ENCODE results near the gene MED12L.

The MED12L gene

DNA sequence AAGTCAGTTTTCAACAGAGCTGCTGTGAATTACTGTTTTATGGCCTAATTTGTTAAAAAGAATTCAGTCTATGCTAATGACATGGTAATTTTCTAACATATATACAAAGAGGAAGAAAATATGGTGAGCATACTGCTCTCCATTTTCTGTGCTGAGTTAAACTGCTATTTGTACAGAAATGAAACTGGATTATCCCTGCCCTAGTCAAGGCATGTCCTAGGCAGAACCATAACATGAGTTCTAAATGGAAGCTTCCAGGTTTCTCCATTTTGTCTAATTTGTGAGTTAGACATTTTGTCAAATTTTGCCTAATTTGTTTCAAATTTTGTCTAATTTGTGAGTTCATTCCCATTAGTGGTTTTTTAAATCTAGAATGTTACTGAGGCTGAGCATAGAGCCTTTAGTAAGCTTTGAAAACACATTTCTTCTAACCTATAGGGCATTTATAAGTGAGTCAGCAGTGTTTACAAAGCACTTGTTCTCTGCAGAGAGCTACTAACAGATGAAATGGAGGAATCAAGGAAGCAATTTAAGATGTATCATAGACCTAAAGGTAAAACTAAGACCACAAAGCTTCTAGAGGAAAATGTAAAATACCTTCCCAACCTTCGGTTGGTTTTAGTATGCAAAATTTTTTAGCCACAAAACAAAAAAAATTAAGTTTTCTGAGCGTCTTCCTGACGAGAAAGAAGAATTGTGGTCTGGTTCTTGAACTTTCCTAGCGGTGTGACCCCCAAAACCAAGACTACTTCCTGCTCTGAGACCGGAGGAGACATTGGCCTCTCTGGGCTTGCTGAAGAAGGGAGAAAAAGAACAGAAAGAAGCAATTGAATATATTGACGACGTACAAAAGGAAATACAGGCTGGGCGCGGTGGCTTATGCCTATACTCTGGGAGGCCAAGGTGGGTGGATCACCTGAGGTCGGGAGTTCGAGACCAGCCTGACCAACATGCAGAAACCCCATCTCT, 183.1 kb downstream of the MED12L start:
- H3K27me3 ChIP-seq (ENCODE audit: insufficient read depth, low read depth), result no peaks in the 10 kb centered on the region
- H2AFZ ChIP-seq (ENCODE audit: low read depth), result no peak overlapping the region
- TF ChIP-seq CTCF (conservative IDR thresholded peaks at IDR 0.05; ENCODE audit: low read depth, low read length), result no peak
- H3K4me2 ChIP-seq, result no peak overlapping the region
- H3K79me2 ChIP-seq (ENCODE audit: insufficient read depth, low read depth), result no peaks in the 10 kb centered on the region
- H3K36me3 ChIP-seq (ENCODE audit: insufficient read depth), result no peaks in the 10 kb centered on the region
- no peak overlapping the region for H3K4me3 ChIP-seq (IDR thresholded peaks at IDR 0.05; ENCODE audit: insufficient read depth, low read depth, low read length)
- no peaks in the 10 kb centered on the region for H4K20me1 ChIP-seq (ENCODE audit: insufficient read depth)
- no peak overlapping the region for H3K27ac ChIP-seq
- no peaks in the 10 kb centered on the region for H3K4me1 ChIP-seq (ENCODE audit: low read depth, poor library complexity, severe bottlenecking)
- H3K9ac ChIP-seq, result no peak overlapping the region

DNA sequence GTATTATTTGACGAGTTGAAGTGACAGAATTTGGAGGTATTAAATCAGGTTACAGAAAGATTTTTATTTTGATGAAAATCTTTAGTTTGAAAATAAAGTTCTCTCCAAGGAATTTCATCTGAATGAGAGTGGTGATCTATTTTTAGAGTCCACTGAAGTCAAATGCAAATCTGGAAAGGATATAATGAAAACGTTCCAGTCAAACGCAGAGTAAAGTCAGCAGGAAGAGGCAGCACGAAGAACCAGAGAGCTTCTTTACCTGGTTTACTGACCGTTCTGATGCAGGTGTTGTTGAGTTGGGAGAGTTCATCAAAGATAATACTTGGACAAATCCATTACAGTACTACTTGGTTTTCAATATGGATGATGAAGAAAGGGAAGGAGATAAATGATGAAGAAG, 184.2 kb downstream of the MED12L start:
- no peaks in the 10 kb centered on the region for H3K36me3 ChIP-seq (ENCODE audit: insufficient read depth)
- no peaks in the 10 kb centered on the region for H3K4me1 ChIP-seq (ENCODE audit: low read depth, poor library complexity, severe bottlenecking)
- no peak overlapping the region for H3K9ac ChIP-seq
- no peak for TF ChIP-seq CTCF (conservative IDR thresholded peaks at IDR 0.05; ENCODE audit: low read depth, low read length)
- no peak overlapping the region for H3K4me2 ChIP-seq
- no peaks in the 10 kb centered on the region for H3K79me2 ChIP-seq (ENCODE audit: insufficient read depth, low read depth)
- H2AFZ ChIP-seq (ENCODE audit: low read depth), result no peak overlapping the region
- H4K20me1 ChIP-seq (ENCODE audit: insufficient read depth), result no peaks in the 10 kb centered on the region
- H3K27me3 ChIP-seq (ENCODE audit: insufficient read depth, low read depth), result no peaks in the 10 kb centered on the region
- H3K27ac ChIP-seq, result no peak overlapping the region
- H3K4me3 ChIP-seq (IDR thresholded peaks at IDR 0.05; ENCODE audit: insufficient read depth, low read depth, low read length), result no peak overlapping the region

DNA sequence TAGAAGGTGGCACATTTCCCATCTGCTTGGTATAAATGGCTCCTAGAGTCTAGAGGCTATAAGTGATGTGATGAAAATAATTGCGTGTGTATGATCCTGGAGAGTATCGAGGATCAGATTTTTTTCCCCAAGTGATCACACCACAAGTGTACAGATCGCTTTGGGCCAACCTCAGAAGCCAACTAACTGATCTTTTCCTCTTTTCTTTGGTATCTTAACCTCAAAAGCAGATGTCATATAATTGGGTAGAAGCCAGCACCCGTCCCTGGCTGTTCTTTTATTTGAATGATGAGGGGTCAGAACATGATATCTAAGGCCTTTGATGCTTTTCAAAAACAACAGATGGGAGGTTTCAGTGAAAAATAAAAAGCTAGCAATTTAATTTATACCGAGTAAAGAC, 189.6 kb downstream of the MED12L start:
- Histone ChIP-seq H3K27ac (no peak overlapping the region), H2AFZ (ENCODE audit: low read depth) (no peak overlapping the region), H3K79me2 (ENCODE audit: insufficient read depth, low read depth) (no peaks in the 10 kb centered on the region), H3K9ac (no peak overlapping the region), H4K20me1 (ENCODE audit: insufficient read depth) (no peaks in the 10 kb centered on the region), H3K4me1 (ENCODE audit: low read depth, poor library complexity, severe bottlenecking) (no peaks in the 10 kb centered on the region), H3K4me3 (IDR thresholded peaks at IDR 0.05; ENCODE audit: insufficient read depth, low read depth, low read length) (no peak overlapping the region), H3K36me3 (ENCODE audit: insufficient read depth) (no peaks in the 10 kb centered on the region), H3K4me2 (no peak overlapping the region), H3K27me3 (ENCODE audit: insufficient read depth, low read depth) (no peaks in the 10 kb centered on the region)
- no peak for TF ChIP-seq CTCF (conservative IDR thresholded peaks at IDR 0.05; ENCODE audit: low read depth, low read length)

DNA sequence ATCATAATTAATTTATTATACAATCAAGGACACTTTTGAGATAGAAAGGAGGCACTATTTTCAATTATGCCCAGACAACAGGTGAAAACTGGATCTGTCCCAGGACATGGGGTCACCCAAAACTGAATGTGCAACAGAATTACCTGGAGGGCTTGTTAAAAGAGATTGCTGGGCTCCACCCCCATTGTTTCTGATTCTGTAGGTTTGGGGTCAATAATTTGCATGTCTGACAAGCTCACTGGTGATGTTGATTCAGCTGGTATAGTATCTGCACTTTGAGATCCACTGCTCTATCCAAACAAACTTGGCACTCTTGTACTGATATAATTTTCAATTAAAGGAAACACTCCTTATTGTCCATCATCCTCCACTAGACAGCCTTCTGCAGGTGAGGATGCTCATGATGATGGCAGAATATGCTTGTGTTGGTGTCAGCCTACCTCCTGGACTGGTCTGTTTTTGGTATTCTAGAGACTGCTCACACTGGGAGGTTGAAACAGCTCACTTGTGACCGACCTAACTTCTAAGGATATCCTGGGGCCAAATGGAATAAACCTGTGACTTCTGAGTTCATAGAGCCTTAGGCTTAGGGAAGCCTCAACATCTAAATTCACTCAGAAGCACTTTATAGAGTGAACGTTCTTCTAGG, 190.7 kb downstream of the MED12L start:
- no peaks in the 10 kb centered on the region for H3K4me1 ChIP-seq (ENCODE audit: low read depth, poor library complexity, severe bottlenecking)
- TF ChIP-seq CTCF (conservative IDR thresholded peaks at IDR 0.05; ENCODE audit: low read depth, low read length), result no peak
- no peak overlapping the region for H3K9ac ChIP-seq
- no peak overlapping the region for H2AFZ ChIP-seq (ENCODE audit: low read depth)
- H3K27me3 ChIP-seq (ENCODE audit: insufficient read depth, low read depth), result no peaks in the 10 kb centered on the region
- no peaks in the 10 kb centered on the region for H3K79me2 ChIP-seq (ENCODE audit: insufficient read depth, low read depth)
- H3K4me3 ChIP-seq (IDR thresholded peaks at IDR 0.05; ENCODE audit: insufficient read depth, low read depth, low read length), result no peak overlapping the region
- no peaks in the 10 kb centered on the region for H4K20me1 ChIP-seq (ENCODE audit: insufficient read depth)
- no peaks in the 10 kb centered on the region for H3K36me3 ChIP-seq (ENCODE audit: insufficient read depth)
- H3K4me2 ChIP-seq, result no peak overlapping the region
- no peak overlapping the region for H3K27ac ChIP-seq
